Liver (tissue), 9 donors: ENCODE data around the gene HAUS7. TPM values are rescaled to one million over a fixed set of nuclear protein-coding genes. Genes with fewer than 3 reads are reported as not detected.

ENCODE experiments used
- DNase-seq: peaks from one replicate; pipeline ENCODE4 v3.0.0-alpha.2; 2017; ENCODE audit warnings: low spot score
- H3K27ac ChIP-seq, 2 donors: one replicate each; pipeline ENCODE4 v1.7.0; 2013; ENCODE audit warnings: inconsistent platforms in 2 of 2, low read length in 2 of 2, control low read depth in 1 of 2, low read depth in 1 of 2, mild to moderate bottlenecking in 1 of 2
- H3K27me3 ChIP-seq, 4 donors: one replicate each; pipeline versions ENCODE4 v1.6.1 to v1.7.0; 2013; ENCODE audit warnings: low read length in 3 of 4, inconsistent platforms in 1 of 4, mild to moderate bottlenecking in 1 of 4, moderate library complexity in 1 of 4; ENCODE audit not compliant: control insufficient read depth in 4 of 4, insufficient read depth in 4 of 4
- H3K36me3 ChIP-seq, 4 donors: one replicate each; pipeline versions ENCODE4 v1.6.1 to v1.7.0; 2013; ENCODE audit warnings: low read length in 3 of 4, mild to moderate bottlenecking in 3 of 4, low read depth in 1 of 4, moderate library complexity in 1 of 4; ENCODE audit not compliant: control insufficient read depth in 4 of 4, insufficient read depth in 3 of 4
- H3K4me1 ChIP-seq, 4 donors: one replicate each; pipeline versions ENCODE4 v1.6.1 to v1.7.0; 2013; ENCODE audit warnings: low read length in 3 of 4, mild to moderate bottlenecking in 3 of 4, moderate library complexity in 1 of 4; ENCODE audit not compliant: control insufficient read depth in 4 of 4, insufficient read depth in 4 of 4
- H3K4me3 ChIP-seq, 3 donors: one replicate each; pipeline versions ENCODE4 v1.6.1 to v1.7.0; 2013; ENCODE audit warnings: low read length in 3 of 3, control low read depth in 1 of 3, low read depth in 1 of 3, mild to moderate bottlenecking in 1 of 3
- H3K9ac ChIP-seq, 2 donors: one replicate each; pipeline ENCODE4 v1.7.0; 2013; ENCODE audit warnings: low read length in 2 of 2, mild to moderate bottlenecking in 2 of 2, moderate library complexity in 2 of 2, control low read depth in 1 of 2, low read depth in 1 of 2
- H3K9me3 ChIP-seq, 4 donors: one replicate each; pipeline versions ENCODE4 v1.6.1 to v1.7.0; 2013; ENCODE audit warnings: low read length in 3 of 4; ENCODE audit not compliant: control insufficient read depth in 4 of 4
- ATF3 ChIP-seq: IDR thresholded peaks from 2 replicates; pipeline ENCODE4 v1.6.1; 2016; ENCODE audit warnings: antibody characterized with exemption
- CTCF ChIP-seq: fragments of 150-350 bp; IDR thresholded peaks from 2 replicates; pipeline ENCODE4 v1.5.1; 2017; ENCODE audit warnings: improper control_type of control experiment, low read depth, low read length; ENCODE audit not compliant: missing input control
- EGR1 ChIP-seq, 2 donors: IDR thresholded peaks; 2 replicates each; pipeline ENCODE4 v1.6.1; 2016 to 2018; ENCODE audit warnings: antibody characterized with exemption in 2 of 2, low read depth in 2 of 2
- FOXA1 ChIP-seq: IDR thresholded peaks from 2 replicates; pipeline ENCODE4 v1.6.1; 2016; ENCODE audit warnings: antibody characterized with exemption
- FOXA2 ChIP-seq: IDR thresholded peaks from 2 replicates; pipeline ENCODE4 v1.6.1; 2016; ENCODE audit warnings: antibody characterized with exemption
- HNF4G ChIP-seq: IDR thresholded peaks from 2 replicates; pipeline ENCODE4 v1.6.1; 2016; ENCODE audit warnings: antibody characterized with exemption
- JUND ChIP-seq, 2 donors: IDR thresholded peaks; 2 replicates each; pipeline ENCODE4 v1.6.1; 2016; ENCODE audit warnings: antibody characterized with exemption in 2 of 2
- MAX ChIP-seq: IDR thresholded peaks from 2 replicates; pipeline ENCODE4 v1.6.1; 2016; ENCODE audit warnings: antibody characterized with exemption
- RAD21 ChIP-seq, 2 donors: IDR thresholded peaks; 2 replicates each; pipeline ENCODE4 v1.6.1; 2016; ENCODE audit warnings: antibody characterized with exemption in 2 of 2, mild to moderate bottlenecking in 2 of 2
- REST ChIP-seq: IDR thresholded peaks from 2 replicates; pipeline ENCODE4 v1.6.1; 2016; ENCODE audit warnings: antibody characterized with exemption, mild to moderate bottlenecking
- TAF1 ChIP-seq: conservative IDR thresholded peaks from 2 replicates; pipeline ENCODE4 v1.6.1; 2016; ENCODE audit warnings: antibody characterized with exemption, mild to moderate bottlenecking
- YY1 ChIP-seq: IDR thresholded peaks from 2 replicates; pipeline ENCODE4 v1.6.1; 2016; ENCODE audit warnings: antibody characterized with exemption, mild to moderate bottlenecking
- ZBTB33 ChIP-seq: IDR thresholded peaks from 2 replicates; pipeline ENCODE4 v1.6.1; 2016; ENCODE audit warnings: antibody characterized with exemption
- WGBS: extraction: QIAGEN DNeasy Blood & Tissue Kit; methylation state at CpG from one replicate; pipeline ENCODE4 v1.1.7; 2013; 5-methylcytosine and 5-hydroxymethylcytosine counted together
- polyA plus RNA-seq, 2 donors: library from polyadenylated mRNA; stranded (reverse) in 1 of 2; unstranded in 1 of 2; fragments of 200-250 nt in 1 of 2; fragments of >200 nt in 1 of 2; fragmentation: Nextera tagmentation in 1 of 2; extraction: Ambion mirVana in 1 of 2; gene quantifications; one replicate each; pipeline versions ENCODE4 v1.2.1 to v1.2.3, GENCODE V29; 2013 to 2015
- total RNA-seq, 2 donors: library from RNA; depleted of rRNA; stranded (reverse); fragments of >200 nt; gene quantifications; one replicate each; pipeline ENCODE4 v1.2.3, GENCODE V29; 2014
- donor health status: healthy.
- donor health status: healthy.
- donor health status: healthy.
- donor health status: healthy.
- donor health status: healthy.

The HAUS7 gene
- total and polyA plus RNA-seq, 4 donors: 7.0 to 8.9 (median 7.8) TPM

- Histone ChIP-seq H3K9me3 (no peaks in the 10 kb centered on the region), H3K4me1 (peaks cover 0 to 5% (median 0%) of the 10 kb centered on the region in 4 donors), H3K9ac (no peak overlapping the region), H3K4me3 (no peak overlapping the region), H3K27ac (no peak overlapping the region), H3K36me3 (peaks cover 0 to 3% (median 3%) of the 10 kb centered on the region in 4 donors), H3K27me3 (no peaks in the 10 kb centered on the region)
- TF ChIP-seq JUND (IDR thresholded peaks at IDR 0.05) (no peak), CTCF (no peak)
- DNase-seq: no peak
- 95% methylated on average over 5 of the region's 5 CpGs for WGBS
These were observed 6.3 kb downstream of the HAUS7 start for GRCh38 chrX:153464116-153464515.

- WGBS: 98% methylated on average over 12 of the region's 12 CpGs
- Histone ChIP-seq H3K9ac (no peak overlapping the region), H3K4me3 (no peak overlapping the region), H3K36me3 (peaks cover 0 to 3% (median 3%) of the 10 kb centered on the region in 4 donors), H3K9me3 (no peaks in the 10 kb centered on the region), H3K27me3 (no peaks in the 10 kb centered on the region), H3K27ac (no peak overlapping the region), H3K4me1 (no peaks in the 10 kb centered on the region)
- TF ChIP-seq REST (no peak), MAX (no peak), ZBTB33 (no peak)
- no peak for DNase-seq
These were observed 6.8 kb downstream of the HAUS7 start for GRCh38 chrX:153463556-153463955.

GRCh38 chrX:153463031-153463430 lies 7.3 kb downstream of the HAUS7 start:
- H3K27ac ChIP-seq: no peak overlapping the region
- H3K4me3 ChIP-seq: no peak overlapping the region
- DNase-seq: no peak
- no peaks in the 10 kb centered on the region for H3K4me1 ChIP-seq
- WGBS: 88% methylated on average over 6 of the region's 6 CpGs
- H3K9me3 ChIP-seq: no peaks in the 10 kb centered on the region
- H3K9ac ChIP-seq: no peak overlapping the region
- H3K36me3 ChIP-seq: peaks cover 0 to 3% (median 3%) of the 10 kb centered on the region in 4 donors
- TF ChIP-seq YY1 (no peak), FOXA2 (no peak), EGR1 (IDR thresholded peaks at IDR 0.05; ENCODE audit: low read depth in 2 of 2) (no peak), HNF4G (no peak), FOXA1 (no peak), TAF1 (no peak), RAD21 (IDR thresholded peaks at IDR 0.05) (no peak), ATF3 (no peak)
- no peaks in the 10 kb centered on the region for H3K27me3 ChIP-seq
